ENCODE measurements around the gene SPTLC3. TPM values are rescaled to one million over a fixed set of nuclear protein-coding genes. Genes with fewer than 3 reads are reported as not detected.
A peak's percentile ranks its signal among the peaks of the same experiment; 100 is the strongest.

The SPTLC3 gene
- total and polyA plus RNA-seq, 2 of the 13 experiments (the other 11 are each of a cell fraction or from before 2014, with no cell fraction given): 20.5 to 95.6 TPM

- TF ChIP-seq, protein P1, sequence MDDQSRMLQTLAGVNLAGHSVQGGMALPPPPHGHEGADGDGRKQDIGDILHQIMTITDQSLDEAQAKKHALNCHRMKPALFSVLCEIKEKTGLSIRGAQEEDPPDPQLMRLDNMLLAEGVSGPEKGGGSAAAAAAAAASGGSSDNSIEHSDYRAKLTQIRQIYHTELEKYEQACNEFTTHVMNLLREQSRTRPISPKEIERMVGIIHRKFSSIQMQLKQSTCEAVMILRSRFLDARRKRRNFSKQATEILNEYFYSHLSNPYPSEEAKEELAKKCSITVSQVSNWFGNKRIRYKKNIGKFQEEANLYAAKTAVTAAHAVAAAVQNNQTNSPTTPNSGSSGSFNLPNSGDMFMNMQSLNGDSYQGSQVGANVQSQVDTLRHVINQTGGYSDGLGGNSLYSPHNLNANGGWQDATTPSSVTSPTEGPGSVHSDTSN (CRISPR knock-in tag; IDR thresholded peaks at IDR 0.05; ENCODE audit: borderline replicate concordance): no peak
- TF ChIP-seq PITX1 (CRISPR knock-in tag; IDR thresholded peaks at IDR 0.05) (peak; percentile 99), ZNF780A (CRISPR knock-in tag; IDR thresholded peaks at IDR 0.05) (no peak), GMEB1 (CRISPR knock-in tag; IDR thresholded peaks at IDR 0.05; ENCODE audit: borderline replicate concordance) (peak; percentile 56; the same call in 1 of the 2 replicates), UBTF (CRISPR knock-in tag; IDR thresholded peaks at IDR 0.05) (no peak), ZFP36 (IDR thresholded peaks at IDR 0.05; ENCODE audit: borderline replicate concordance, low read depth, low read length, partially characterized antibody) (no peak), ZHX2 (IDR thresholded peaks at IDR 0.05; ENCODE audit: low read depth) (peak; percentile 25; the same call in 1 of the 2 replicates), ZHX2 (CRISPR knock-in tag; IDR thresholded peaks at IDR 0.05; ENCODE audit: borderline replicate concordance) (no peak; the same call in 1 of the 2 replicates), IRF9 (CRISPR knock-in tag; IDR thresholded peaks at IDR 0.05; ENCODE audit: borderline replicate concordance) (no peak)
- TF ChIP-seq, protein P2, sequence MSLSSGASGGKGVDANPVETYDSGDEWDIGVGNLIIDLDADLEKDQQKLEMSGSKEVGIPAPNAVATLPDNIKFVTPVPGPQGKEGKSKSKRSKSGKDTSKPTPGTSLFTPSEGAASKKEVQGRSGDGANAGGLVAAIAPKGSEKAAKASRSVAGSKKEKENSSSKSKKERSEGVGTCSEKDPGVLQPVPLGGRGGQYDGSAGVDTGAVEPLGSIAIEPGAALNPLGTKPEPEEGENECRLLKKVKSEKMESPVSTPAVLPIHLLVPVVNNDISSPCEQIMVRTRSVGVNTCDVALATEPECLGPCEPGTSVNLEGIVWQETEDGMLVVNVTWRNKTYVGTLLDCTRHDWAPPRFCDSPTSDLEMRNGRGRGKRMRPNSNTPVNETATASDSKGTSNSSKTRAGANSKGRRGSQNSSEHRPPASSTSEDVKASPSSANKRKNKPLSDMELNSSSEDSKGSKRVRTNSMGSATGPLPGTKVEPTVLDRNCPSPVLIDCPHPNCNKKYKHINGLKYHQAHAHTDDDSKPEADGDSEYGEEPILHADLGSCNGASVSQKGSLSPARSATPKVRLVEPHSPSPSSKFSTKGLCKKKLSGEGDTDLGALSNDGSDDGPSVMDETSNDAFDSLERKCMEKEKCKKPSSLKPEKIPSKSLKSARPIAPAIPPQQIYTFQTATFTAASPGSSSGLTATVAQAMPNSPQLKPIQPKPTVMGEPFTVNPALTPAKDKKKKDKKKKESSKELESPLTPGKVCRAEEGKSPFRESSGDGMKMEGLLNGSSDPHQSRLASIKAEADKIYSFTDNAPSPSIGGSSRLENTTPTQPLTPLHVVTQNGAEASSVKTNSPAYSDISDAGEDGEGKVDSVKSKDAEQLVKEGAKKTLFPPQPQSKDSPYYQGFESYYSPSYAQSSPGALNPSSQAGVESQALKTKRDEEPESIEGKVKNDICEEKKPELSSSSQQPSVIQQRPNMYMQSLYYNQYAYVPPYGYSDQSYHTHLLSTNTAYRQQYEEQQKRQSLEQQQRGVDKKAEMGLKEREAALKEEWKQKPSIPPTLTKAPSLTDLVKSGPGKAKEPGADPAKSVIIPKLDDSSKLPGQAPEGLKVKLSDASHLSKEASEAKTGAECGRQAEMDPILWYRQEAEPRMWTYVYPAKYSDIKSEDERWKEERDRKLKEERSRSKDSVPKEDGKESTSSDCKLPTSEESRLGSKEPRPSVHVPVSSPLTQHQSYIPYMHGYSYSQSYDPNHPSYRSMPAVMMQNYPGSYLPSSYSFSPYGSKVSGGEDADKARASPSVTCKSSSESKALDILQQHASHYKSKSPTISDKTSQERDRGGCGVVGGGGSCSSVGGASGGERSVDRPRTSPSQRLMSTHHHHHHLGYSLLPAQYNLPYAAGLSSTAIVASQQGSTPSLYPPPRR (CRISPR knock-in tag; IDR thresholded peaks at IDR 0.05; ENCODE audit: borderline replicate concordance): peak; percentile 95
Measured at GRCh38 chr20:13089950-13090469, 81.2 kb downstream of the SPTLC3 start (continued).
